Nephron (organoid): ENCODE measurements around the gene PHRF1.

Experiments used
- H3K27ac Mint-ChIP-seq, 3 experiments: 2 replicates each; pipeline ENCODE4 v1.8.0; 2020; ENCODE audit warnings: mixed read lengths in 3 of 3, mild to moderate bottlenecking in 2 of 3, moderate library complexity in 1 of 3
- H3K27me3 Mint-ChIP-seq: 2 replicates; pipeline ENCODE4 v1.8.0; 2021; ENCODE audit warnings: low read depth, mild to moderate bottlenecking, moderate library complexity, mixed read lengths
- H3K36me3 Mint-ChIP-seq: 2 replicates; pipeline ENCODE4 v1.8.0; 2020; ENCODE audit warnings: low read depth, mixed read lengths
- H3K4me1 Mint-ChIP-seq: 2 replicates; pipeline ENCODE4 v1.8.0; 2020; ENCODE audit warnings: mixed read lengths
- H3K4me3 Mint-ChIP-seq, 3 experiments: 2 replicates each; pipeline ENCODE4 v1.8.0; 2020; ENCODE audit warnings: mild to moderate bottlenecking in 3 of 3, mixed read lengths in 3 of 3, moderate library complexity in 2 of 3
- H3K9me3 Mint-ChIP-seq: 2 replicates; pipeline ENCODE4 v1.8.0; 2020; ENCODE audit warnings: mixed read lengths
- TF ChIP-seq, protein P1 (sequence below), 3 experiments: fragments of 200-600 bp; sonication (generic); IDR thresholded peaks; one replicate each; pipeline ENCODE4 v1.5.0; 2021; ENCODE audit warnings: antibody characterized with exemption in 3 of 3; ENCODE audit not compliant: unreplicated experiment in 3 of 3

PHRF1 gene

DNA sequence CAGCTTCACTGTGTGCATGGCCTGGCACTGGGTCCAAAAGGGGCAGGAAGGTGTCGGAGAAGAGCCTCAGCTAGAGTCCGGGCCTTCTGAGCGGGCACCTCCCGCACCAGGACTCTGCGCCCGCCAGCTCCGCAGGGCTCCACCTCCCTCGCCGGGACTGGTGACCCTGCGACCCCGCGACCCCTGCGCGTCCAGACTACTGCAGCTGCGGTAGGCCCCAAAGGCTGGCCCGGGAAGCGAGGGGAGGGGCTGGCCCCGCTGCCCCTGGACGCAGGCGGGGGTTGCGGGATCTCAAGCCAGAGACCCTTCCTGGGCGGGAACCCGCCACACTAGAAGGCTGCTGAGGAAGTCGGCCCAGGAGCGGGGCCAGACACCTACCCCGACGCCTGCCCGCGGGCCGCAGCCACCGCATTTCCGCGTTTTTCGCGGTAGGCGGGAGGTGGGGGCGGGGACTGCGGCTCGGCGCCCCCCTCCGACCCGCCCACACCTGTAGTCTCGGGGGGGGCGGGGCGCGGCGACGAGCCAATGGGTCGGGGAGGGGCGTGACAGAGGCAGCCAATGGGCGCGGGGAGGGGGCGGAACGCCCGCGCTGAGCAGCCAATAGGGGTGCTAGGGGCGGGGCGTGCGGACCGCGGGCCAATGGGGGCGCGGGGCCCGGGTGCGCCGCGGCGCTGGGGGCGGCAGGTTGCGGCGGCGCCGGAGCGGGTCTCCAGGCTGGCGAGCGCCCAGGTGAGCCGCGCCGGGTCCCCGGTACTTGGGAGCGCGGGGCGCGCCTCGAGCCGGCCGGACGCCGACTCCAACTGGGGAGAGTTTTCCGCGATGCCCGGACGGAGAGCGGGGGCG is 15.7 kb upstream of the PHRF1 start, which contains the start of the genes LMNTD2 and RASSF7:
TSS of gene LMNTD2 (minus strand) at position 434 of the 843 bp plus-strand sequence. CDS start at position 412, 22 bp downstream.
TSS of gene RASSF7 (plus strand) at position 666 of the 843 bp plus-strand sequence. CDS start 799 bp downstream, outside the sequence.
- H3K27ac Mint-ChIP-seq: peak within 1 kb of the TSS in 2 of 3 experiments; percentile 67 to 88
- H3K4me3 Mint-ChIP-seq: peak within 1 kb of the TSS; percentile 86 to 89 (median 87)
- H3K36me3 Mint-ChIP-seq: no peaks in the 10 kb centered on the region
- TF ChIP-seq, protein P1, sequence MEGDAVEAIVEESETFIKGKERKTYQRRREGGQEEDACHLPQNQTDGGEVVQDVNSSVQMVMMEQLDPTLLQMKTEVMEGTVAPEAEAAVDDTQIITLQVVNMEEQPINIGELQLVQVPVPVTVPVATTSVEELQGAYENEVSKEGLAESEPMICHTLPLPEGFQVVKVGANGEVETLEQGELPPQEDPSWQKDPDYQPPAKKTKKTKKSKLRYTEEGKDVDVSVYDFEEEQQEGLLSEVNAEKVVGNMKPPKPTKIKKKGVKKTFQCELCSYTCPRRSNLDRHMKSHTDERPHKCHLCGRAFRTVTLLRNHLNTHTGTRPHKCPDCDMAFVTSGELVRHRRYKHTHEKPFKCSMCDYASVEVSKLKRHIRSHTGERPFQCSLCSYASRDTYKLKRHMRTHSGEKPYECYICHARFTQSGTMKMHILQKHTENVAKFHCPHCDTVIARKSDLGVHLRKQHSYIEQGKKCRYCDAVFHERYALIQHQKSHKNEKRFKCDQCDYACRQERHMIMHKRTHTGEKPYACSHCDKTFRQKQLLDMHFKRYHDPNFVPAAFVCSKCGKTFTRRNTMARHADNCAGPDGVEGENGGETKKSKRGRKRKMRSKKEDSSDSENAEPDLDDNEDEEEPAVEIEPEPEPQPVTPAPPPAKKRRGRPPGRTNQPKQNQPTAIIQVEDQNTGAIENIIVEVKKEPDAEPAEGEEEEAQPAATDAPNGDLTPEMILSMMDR (IDR thresholded peaks at IDR 0.05; ENCODE audit: unreplicated experiment in 3 of 3): no peak
- peaks cover 39% of the 10 kb centered on the region for H3K27me3 Mint-ChIP-seq
- peaks cover 5% of the 10 kb centered on the region for H3K4me1 Mint-ChIP-seq
- H3K9me3 Mint-ChIP-seq: no peaks in the 10 kb centered on the region

DNA sequence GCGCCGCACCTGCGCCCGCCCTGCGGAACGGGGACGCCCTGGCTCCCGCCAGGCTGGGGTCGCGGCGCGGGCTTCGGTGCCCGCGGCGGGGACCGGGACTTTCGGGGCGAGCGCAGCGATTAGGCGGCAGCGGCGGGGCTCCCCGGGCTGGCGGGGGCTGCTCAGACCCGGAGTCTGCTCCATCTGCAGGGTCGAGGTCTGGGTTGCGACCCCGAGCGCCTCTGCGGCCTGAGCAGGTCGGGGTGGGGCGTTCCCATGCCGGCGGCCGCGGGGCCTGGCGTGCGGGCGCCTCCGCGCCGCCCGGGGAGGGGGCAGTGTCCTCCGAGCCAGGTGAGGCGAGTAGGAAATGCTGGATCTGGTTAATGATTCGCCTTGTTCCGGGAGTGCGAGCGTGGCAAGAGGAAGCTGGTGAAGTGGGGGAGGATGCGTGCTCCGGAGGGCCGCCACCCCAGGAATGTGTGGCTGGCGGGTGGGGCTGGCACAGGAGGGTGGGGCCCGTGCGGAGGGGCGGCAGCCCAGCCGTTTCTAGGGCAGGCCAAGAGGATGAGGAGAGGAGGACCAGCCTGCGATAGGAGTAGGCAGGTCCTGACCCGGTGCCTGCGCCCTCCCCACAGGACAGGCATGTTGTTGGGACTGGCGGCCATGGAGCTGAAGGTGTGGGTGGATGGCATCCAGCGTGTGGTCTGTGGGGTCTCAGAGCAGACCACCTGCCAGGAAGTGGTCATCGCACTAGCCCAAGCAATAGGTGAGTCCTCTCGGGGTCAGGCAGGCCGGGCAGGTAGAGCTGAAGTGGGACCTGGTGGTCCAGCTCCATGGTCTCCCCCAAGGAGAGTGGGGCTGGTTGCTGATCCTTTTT is 14.9 kb upstream of the PHRF1 start:
- H3K4me3 Mint-ChIP-seq: peak overlapping the region; percentile 86 to 89 (median 87)
- peaks cover 35% of the 10 kb centered on the region for H3K27me3 Mint-ChIP-seq
- H3K9me3 Mint-ChIP-seq: no peaks in the 10 kb centered on the region
- H3K4me1 Mint-ChIP-seq: peaks cover 5% of the 10 kb centered on the region
- H3K27ac Mint-ChIP-seq: peak overlapping the region in 2 of 3 experiments; percentile 60 to 88
- H3K36me3 Mint-ChIP-seq: no peaks in the 10 kb centered on the region
- TF ChIP-seq, protein P1 (IDR thresholded peaks at IDR 0.05; ENCODE audit: unreplicated experiment in 3 of 3): no peak

GRCh38 chr11:562046-562645 is 14.1 kb upstream of the PHRF1 start:
- Mint-ChIP-seq H3K27ac (no peak overlapping the region), H3K4me3 (peak overlapping the region; percentile 86 to 89 (median 87)), H3K4me1 (peaks cover 5% of the 10 kb centered on the region), H3K9me3 (no peaks in the 10 kb centered on the region), H3K27me3 (peaks cover 27% of the 10 kb centered on the region), H3K36me3 (no peaks in the 10 kb centered on the region)
- TF ChIP-seq, protein P1 (IDR thresholded peaks at IDR 0.05; ENCODE audit: unreplicated experiment in 3 of 3): no peak

DNA sequence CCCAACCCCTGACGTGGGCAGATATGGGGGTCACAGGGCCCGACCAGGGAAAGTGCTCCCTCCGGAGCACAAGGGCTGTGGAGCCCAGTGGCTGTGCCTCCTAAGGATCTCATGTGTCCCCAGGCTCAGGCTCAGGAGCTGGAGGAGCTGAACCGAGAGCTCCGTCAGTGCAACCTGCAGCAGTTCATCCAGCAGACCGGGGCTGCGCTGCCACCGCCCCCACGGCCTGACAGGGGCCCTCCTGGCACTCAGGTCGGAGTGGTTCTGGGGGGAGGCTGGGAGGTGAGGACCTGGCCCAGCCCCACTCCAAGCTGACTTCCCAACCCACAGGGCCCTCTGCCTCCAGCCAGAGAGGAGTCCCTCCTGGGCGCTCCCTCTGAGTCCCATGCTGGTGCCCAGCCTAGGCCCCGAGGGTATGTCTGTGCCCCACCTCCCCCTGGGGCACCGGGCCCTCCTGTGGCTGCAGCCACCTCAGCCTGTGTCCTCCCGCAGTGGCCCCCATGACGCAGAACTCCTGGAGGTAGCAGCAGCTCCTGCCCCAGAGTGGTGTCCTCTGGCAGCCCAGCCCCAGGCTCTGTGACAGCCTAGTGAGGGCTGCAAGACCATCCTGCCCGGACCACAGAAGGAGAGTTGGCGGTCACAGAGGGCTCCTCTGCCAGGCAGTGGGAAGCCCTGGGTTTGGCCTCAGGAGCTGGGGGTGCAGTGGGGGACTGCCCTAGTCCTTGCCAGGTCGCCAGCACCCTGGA is 13.0 kb upstream of the PHRF1 start:
- H3K27ac Mint-ChIP-seq: no peak overlapping the region
- peaks cover 16% of the 10 kb centered on the region for H3K27me3 Mint-ChIP-seq
- H3K4me1 Mint-ChIP-seq: peaks cover 5% of the 10 kb centered on the region
- peak overlapping the region; percentile 23 to 40 (median 29) for H3K4me3 Mint-ChIP-seq
- no peaks in the 10 kb centered on the region for H3K9me3 Mint-ChIP-seq
- TF ChIP-seq, protein P1 (IDR thresholded peaks at IDR 0.05; ENCODE audit: unreplicated experiment in 3 of 3): no peak
- H3K36me3 Mint-ChIP-seq: no peaks in the 10 kb centered on the region
